IPS-20b (cell line): ENCODE measurements around the gene RUNX3.

Experiments used
- H3K27ac ChIP-seq: one replicate; pipeline ENCODE4 v1.5.1; 2013; ENCODE audit warnings: low read length
- H3K27me3 ChIP-seq: 2 replicates; pipeline ENCODE4 v1.6.1; 2013; ENCODE audit warnings: mild to moderate bottlenecking, low read length, inconsistent platforms; ENCODE audit not compliant: insufficient read depth
- H3K36me3 ChIP-seq: 2 replicates; pipeline ENCODE4 v1.6.1; 2013; ENCODE audit warnings: low read depth, mild to moderate bottlenecking, inconsistent platforms, low read length, moderate library complexity; ENCODE audit not compliant: insufficient read depth
- H3K4me1 ChIP-seq: 2 replicates; pipeline ENCODE4 v1.6.1; 2013; ENCODE audit warnings: mild to moderate bottlenecking, control low read depth, inconsistent platforms, low read length, moderate library complexity; ENCODE audit not compliant: insufficient read depth
- H3K4me3 ChIP-seq: 2 replicates; pipeline ENCODE4 v1.5.1; 2013; ENCODE audit warnings: mild to moderate bottlenecking, low read length, inconsistent platforms
- H3K9ac ChIP-seq: 2 replicates; pipeline ENCODE4 v1.6.1; 2013; ENCODE audit warnings: low read depth, mild to moderate bottlenecking, inconsistent platforms, low read length, moderate library complexity
- H3K9me3 ChIP-seq: 2 replicates; pipeline ENCODE4 v1.6.1; 2013; ENCODE audit warnings: mild to moderate bottlenecking, low read depth, low read length, inconsistent platforms; ENCODE audit not compliant: insufficient read depth

The RUNX3 gene

DNA sequence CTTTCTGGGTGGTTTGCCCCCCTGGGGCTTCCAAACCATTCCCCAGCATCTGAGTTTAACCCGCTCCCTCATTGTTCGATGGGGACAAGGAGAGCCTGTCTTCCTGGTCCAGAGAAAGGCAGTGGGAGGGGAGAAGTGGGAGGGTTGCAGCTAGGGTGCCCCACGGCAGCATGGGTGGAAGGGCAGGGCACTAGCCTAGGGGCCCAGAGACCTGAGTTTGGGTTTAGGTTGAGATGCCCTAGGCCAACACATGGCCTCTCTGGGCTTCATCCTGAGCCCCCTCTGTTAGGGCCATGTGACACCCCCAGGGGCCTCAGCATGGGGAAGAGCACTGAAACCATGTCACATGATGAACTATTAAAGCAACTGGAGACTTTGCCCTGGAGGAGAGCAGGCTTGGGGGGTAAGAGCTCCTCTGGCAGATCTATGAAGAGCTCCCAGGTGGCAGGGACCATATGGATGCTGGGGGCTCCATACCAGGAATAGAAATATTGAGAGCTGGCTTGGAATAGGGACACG lies 9.7 kb upstream of the RUNX3 start:
- Histone ChIP-seq H3K4me1 (peaks cover 2% of the 10 kb centered on the region; the same call in 1 of the 2 replicates), H3K27me3 (peaks cover 22% of the 10 kb centered on the region), H3K9ac (no peak overlapping the region)

DNA sequence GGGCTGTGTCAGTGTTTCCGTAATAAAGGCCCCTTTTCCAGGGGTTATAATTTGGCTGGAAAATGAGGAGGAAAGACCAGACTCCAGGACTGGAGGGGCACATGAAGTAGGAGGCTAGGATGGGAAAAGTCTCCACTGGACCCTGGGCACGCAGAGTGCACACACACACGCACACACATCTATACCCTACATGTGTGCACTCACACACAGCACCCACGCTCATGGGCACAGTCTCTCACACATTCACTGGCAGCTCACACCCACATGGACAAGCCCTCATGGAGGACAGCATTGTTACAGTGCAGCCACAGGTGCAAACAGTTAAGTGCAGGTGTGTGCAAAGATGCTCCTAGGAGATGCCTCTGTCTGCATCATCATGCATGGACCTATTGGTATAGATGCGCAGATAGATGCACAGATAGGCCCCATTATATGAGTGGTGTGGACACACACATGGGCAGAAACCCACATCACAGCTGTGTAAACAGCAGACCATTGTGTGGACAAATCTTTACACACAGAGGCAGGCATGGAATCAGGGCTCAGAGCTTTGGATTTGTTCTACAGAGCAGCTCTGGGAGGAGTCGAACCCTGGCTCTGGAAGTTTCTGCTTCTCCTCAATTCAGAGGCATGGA lies 9.1 kb upstream of the RUNX3 start:
- no peak overlapping the region for H3K9ac ChIP-seq
- no peaks in the 10 kb centered on the region for H3K36me3 ChIP-seq
- no peak overlapping the region for H3K4me3 ChIP-seq
- no peak overlapping the region for H3K27ac ChIP-seq
- no peaks in the 10 kb centered on the region for H3K9me3 ChIP-seq
- H3K27me3 ChIP-seq: peaks cover 27% of the 10 kb centered on the region
- peaks cover 8% of the 10 kb centered on the region; the same call in 1 of the 2 replicates for H3K4me1 ChIP-seq

More for the DNA sequence above, 9.7 kb upstream of the RUNX3 start:
- Histone ChIP-seq H3K27ac (no peak overlapping the region), H3K9me3 (no peaks in the 10 kb centered on the region), H3K36me3 (no peaks in the 10 kb centered on the region), H3K4me3 (no peak overlapping the region)

DNA sequence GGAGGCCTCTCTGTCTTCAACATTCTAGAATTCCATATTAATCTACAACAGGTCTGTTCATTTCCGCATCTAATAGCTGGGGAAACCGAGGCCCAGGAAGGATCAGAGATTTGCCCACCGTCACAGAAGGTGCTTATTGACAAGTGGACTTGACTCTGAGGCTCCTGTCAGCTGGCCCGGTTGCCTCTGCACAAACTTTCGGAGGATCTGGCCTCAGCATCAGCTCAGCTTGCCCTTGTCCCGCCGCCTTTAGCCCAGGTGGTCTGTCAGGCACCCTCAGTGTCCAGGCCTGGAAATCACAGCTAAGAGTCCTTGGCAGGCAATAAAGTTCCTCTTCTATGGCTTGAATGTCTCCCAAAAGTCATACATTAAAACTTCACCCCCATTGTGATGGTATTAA lies 8.2 kb upstream of the RUNX3 start:
- no peak overlapping the region for H3K27ac ChIP-seq
- H3K4me3 ChIP-seq: no peak overlapping the region
- no peak overlapping the region for H3K9ac ChIP-seq
- no peaks in the 10 kb centered on the region for H3K36me3 ChIP-seq
- H3K27me3 ChIP-seq: peaks cover 36% of the 10 kb centered on the region
- H3K9me3 ChIP-seq: no peaks in the 10 kb centered on the region
- H3K4me1 ChIP-seq: peaks cover 11% of the 10 kb centered on the region; the same call in 1 of the 2 replicates

DNA sequence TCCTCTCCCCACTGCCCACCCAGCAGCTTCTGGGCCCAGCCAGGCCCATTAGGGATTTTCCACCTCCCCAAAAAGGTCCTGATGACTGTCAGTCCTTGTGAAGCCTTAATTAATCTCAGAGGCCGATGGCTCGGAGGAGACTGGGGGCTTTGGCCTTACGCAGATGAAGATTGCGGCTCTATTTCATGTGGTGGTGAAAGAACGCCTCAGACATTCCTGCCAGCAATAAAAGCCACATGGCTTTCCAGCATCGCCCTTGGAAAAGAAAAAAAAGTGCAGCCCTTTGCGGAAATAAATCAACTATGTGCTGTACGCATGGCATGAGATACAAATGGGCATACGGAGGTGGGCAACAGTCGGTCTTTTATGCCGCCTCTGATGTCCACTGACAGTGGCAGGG lies 6.6 kb upstream of the RUNX3 start:
- H3K9me3 ChIP-seq: no peaks in the 10 kb centered on the region; the same call in 1 of the 2 replicates
- H3K4me1 ChIP-seq: peaks cover 11% of the 10 kb centered on the region; the same call in 1 of the 2 replicates
- no peaks in the 10 kb centered on the region for H3K36me3 ChIP-seq
- no peak overlapping the region for H3K4me3 ChIP-seq
- no peak overlapping the region for H3K9ac ChIP-seq
- peaks cover 52% of the 10 kb centered on the region for H3K27me3 ChIP-seq
- no peak overlapping the region for H3K27ac ChIP-seq

DNA sequence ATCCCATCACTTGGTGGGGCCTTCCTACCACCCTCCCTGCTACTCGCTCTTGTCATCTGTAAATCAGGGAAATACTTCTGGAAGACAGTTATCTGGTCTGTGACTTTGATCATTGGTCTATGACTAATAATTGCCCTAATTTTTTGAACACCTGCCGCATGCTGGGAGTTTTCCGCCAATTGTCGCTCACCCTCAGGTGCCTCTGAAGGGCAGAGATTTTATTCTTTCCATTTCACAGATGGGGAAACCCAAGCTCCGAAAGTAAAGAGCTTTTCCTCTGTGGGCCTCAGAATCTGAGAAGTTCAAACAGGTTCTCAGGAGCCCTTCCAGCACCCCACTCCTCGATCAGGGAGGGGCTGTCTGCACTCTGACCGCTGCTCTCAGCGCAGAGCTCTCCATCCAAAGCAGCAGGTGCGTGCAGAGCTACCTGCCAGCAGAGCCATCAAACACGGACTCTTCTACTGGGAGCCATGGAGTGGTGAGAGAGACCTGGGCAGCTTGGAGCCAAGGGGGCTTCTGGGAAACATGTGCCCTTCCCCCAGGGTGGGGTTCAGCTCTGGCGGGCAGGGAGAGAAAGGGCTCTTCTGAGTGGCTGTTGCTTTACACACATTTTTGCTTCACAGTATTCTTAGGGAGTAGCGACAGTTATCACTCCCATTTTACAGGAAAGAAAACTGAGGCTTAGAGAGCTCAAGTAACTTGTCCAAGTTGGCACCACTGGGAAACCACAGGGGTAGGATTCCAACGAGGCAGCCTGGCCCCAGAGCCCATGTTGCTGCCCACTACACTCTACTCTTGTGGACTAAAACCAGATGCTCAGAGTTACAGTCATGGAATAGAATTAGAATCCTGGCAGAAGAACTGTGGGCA lies 5.8 kb upstream of the RUNX3 start:
- H3K9ac ChIP-seq: no peak overlapping the region
- H3K9me3 ChIP-seq: no peaks in the 10 kb centered on the region; the same call in 1 of the 2 replicates
- H3K4me1 ChIP-seq: peaks cover 11% of the 10 kb centered on the region; the same call in 1 of the 2 replicates
- no peak overlapping the region; the same call in 1 of the 2 replicates for H3K4me3 ChIP-seq
- no peaks in the 10 kb centered on the region for H3K36me3 ChIP-seq
- H3K27me3 ChIP-seq: peaks cover 60% of the 10 kb centered on the region
- H3K27ac ChIP-seq: no peak overlapping the region

DNA sequence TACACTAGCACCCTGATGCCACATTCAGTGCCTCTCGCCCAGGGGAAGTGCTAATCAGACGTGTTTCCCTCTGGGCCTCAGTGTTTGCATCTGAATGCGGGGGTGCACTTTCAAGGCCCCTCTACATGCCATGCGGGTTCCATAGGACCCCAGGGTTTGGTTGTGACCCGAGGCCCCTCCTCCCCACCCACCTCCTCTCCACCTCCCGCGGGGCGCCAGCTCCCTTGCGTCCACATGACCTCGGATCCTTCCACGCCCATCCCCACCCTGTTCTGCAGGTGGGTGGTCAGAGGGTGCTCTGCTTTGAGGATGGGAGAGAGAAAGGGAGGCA lies 5.1 kb upstream of the RUNX3 start:
- Histone ChIP-seq H3K9ac (no peak overlapping the region), H3K27me3 (peaks cover 67% of the 10 kb centered on the region)

DNA sequence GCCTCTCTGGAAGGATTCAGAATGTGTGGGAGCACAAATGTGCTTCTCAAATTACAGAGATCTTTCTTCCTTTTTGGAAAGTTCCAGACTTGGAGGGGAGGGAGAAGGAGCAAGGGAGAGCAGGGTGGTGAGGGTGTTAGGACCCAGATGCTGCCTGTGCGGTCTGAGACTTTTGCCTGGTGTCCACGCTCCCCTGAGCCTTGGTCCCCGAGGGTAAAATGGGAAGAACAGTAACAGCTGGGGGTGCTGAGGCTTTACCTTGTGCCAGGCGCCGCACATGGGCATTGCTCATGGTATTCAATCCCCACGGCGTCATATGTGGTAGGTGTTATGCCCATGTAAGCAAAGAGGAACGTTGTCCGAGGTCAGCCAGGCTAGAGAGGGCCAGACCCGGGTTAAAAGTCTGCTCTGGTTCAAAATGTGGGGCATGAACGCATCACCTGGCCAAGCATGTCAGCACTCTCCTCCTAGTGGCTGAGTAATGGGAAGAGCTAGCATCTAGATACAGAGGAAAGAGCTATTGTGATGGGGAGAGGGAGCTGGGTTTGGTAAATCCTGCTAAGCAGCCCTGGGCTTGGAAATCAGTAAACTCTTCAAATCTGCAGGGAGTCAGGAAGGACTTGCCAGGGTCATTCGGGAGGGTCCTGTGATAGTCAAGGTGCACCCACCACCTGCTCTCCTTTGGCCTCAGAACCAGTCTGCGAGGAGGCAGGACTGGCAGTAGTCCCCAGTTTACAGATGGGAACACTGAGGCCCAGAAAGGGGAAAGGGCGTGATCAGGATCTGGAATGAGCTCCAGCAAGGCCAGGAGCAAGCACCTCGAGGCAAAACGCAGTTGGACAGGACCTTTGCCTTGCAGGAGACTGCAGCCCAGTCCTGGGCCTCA lies 4.5 kb upstream of the RUNX3 start:
- Histone ChIP-seq H3K4me3 (peak overlapping the region; percentile 41; the same call in 1 of the 2 replicates), H3K9me3 (no peaks in the 10 kb centered on the region; the same call in 1 of the 2 replicates), H3K9ac (no peak overlapping the region), H3K27me3 (peaks cover 72% of the 10 kb centered on the region), H3K36me3 (no peaks in the 10 kb centered on the region), H3K27ac (no peak overlapping the region), H3K4me1 (peaks cover 11% of the 10 kb centered on the region; the same call in 1 of the 2 replicates)

More for the DNA sequence above, 5.1 kb upstream of the RUNX3 start:
- H3K9me3 ChIP-seq: no peaks in the 10 kb centered on the region; the same call in 1 of the 2 replicates
- H3K4me1 ChIP-seq: peaks cover 11% of the 10 kb centered on the region; the same call in 1 of the 2 replicates
- no peak overlapping the region; the same call in 1 of the 2 replicates for H3K4me3 ChIP-seq
- H3K27ac ChIP-seq: no peak overlapping the region
- H3K36me3 ChIP-seq: no peaks in the 10 kb centered on the region

DNA sequence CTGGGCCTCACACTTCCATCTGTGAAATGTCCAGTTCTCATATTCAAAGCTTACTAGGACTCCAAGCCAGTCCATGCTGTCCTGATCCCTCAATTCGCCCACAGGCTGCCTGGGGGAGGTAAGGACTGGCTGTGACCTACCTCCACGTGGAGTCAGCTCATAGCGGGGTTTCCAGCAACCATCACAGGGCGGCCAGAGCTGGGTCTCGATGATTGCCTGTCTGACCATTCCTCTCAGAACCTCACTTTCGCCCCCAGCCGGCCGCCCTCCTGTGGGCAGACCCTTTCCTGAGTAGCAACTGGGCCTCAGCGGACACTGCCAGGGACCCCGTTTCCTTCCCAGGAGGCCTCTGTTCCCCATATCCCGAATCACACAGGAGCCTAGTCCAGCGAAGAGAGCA lies 3.4 kb upstream of the RUNX3 start:
- Histone ChIP-seq H3K9me3 (no peaks in the 10 kb centered on the region; the same call in 1 of the 2 replicates), H3K36me3 (no peaks in the 10 kb centered on the region), H3K4me1 (peaks cover 14% of the 10 kb centered on the region; the same call in 1 of the 2 replicates), H3K9ac (no peak overlapping the region), H3K27me3 (peaks cover 82% of the 10 kb centered on the region), H3K27ac (no peak overlapping the region), H3K4me3 (no peak overlapping the region; the same call in 1 of the 2 replicates)

DNA sequence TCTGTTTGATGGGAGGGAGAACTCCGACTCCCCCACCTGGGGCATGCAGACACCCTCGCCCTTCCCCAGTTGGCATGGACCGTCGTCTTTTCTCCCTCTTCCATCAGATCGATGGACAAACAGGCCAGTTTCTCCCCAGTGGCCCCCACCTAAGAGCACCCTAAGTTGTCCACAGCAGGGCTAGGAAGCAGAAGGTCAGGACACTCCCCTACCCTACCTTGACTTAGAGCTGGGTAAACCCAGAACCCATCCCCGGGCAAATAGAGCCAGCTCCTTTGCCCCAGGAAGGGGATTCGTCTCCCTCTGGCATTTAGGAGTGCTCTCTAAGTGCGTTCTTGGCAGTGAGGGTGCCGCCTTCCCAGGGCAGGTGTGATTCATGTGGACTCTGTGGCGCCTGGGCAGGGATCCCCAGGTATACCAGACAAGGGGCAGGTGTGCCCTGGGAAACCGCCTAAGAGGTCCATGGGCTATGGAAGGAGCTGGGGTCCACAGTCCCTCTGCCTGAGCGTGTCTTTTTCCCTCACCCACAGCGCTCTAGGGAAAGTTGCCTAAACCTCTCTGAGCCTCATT lies 2.7 kb upstream of the RUNX3 start:
- no peak overlapping the region for H3K27ac ChIP-seq
- H3K4me1 ChIP-seq: peaks cover 17% of the 10 kb centered on the region; the same call in 1 of the 2 replicates
- H3K9me3 ChIP-seq: no peaks in the 10 kb centered on the region; the same call in 1 of the 2 replicates
- H3K27me3 ChIP-seq: peaks cover 89% of the 10 kb centered on the region
- H3K36me3 ChIP-seq: no peaks in the 10 kb centered on the region
- peak overlapping the region; percentile 7; the same call in 1 of the 2 replicates for H3K4me3 ChIP-seq
- H3K9ac ChIP-seq: no peak overlapping the region

DNA sequence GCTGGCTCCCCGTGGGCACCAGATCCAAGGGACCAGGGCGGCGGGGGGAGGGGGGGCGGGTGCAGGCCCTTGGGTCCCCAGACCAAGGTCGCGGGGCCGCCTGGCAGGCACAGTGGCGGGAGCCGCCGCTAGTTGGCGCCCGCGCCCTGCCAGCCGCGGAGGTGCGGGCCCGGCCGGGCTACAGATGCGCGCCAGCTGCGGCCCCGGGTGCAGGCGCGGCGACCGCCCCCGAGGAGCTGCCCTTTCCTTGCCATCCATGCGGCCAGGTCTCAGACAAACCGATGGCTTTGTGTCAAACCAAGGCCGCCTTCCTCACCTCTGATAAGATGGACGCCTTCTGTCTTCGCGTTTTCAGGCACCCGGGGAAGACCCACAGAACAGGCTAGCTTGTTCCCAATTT lies 2.2 kb upstream of the RUNX3 start:
- H3K4me3 ChIP-seq: peak overlapping the region; percentile 56; the same call in 1 of the 2 replicates
- H3K9ac ChIP-seq: no peak overlapping the region
- no peaks in the 10 kb centered on the region for H3K36me3 ChIP-seq
- no peak overlapping the region for H3K27ac ChIP-seq
- H3K9me3 ChIP-seq: no peaks in the 10 kb centered on the region; the same call in 1 of the 2 replicates
- H3K27me3 ChIP-seq: peaks cover 94% of the 10 kb centered on the region
- peaks cover 22% of the 10 kb centered on the region; the same call in 1 of the 2 replicates for H3K4me1 ChIP-seq
